ENCODE measurements around the gene GPATCH4. TPM values are rescaled to one million over a fixed set of nuclear protein-coding genes. Genes with fewer than 3 reads are reported as not detected.
"Not testable (repeated sequence)": the region's sequence is repeated elsewhere in the genome, so short reads cannot be mapped to it uniquely, and the experiment has no call there.

The GPATCH4 gene
- total RNA-seq, 1 donor from 2014 or later: 22.4 TPM

- H3K27ac ChIP-seq: no peak overlapping the region
- no peaks in the 10 kb centered on the region for H3K4me1 ChIP-seq
- TF ChIP-seq CTCF (IDR thresholded peaks at IDR 0.05): no peak
- DNase-seq (no peak), ATAC-seq (no peak)
- no peaks in the 10 kb centered on the region for H3K9me3 ChIP-seq
- no peaks in the 10 kb centered on the region for H3K27me3 ChIP-seq
- no peak overlapping the region for H3K4me3 ChIP-seq
- no peaks in the 10 kb centered on the region for H3K36me3 ChIP-seq
- intact Hi-C loops (cut with DNase I): no loop called here
These were observed 46.3 kb downstream of the GPATCH4 start for GRCh38 chr1:156554971-156555370.

- ATAC-seq (no peak), DNase-seq (no peak)
- Histone ChIP-seq H3K27me3 (no peaks in the 10 kb centered on the region), H3K4me3 (no peak overlapping the region), H3K4me1 (no peaks in the 10 kb centered on the region), H3K36me3 (no peaks in the 10 kb centered on the region), H3K9me3 (no peaks in the 10 kb centered on the region), H3K27ac (no peak overlapping the region)
- TF ChIP-seq CTCF (IDR thresholded peaks at IDR 0.05): no peak
- intact Hi-C loops (cut with DNase I): no loop called here
These were observed 47.3 kb downstream of the GPATCH4 start for GRCh38 chr1:156553860-156554485.

GRCh38 chr1:156552937-156553336 is 48.3 kb downstream of the GPATCH4 start:
- H3K9me3 ChIP-seq; intact Hi-C loops (cut with DNase I); H3K36me3 ChIP-seq; H3K4me3 ChIP-seq; H3K27ac ChIP-seq; H3K27me3 ChIP-seq; H3K4me1 ChIP-seq: not testable (repeated sequence)
- ATAC-seq: peak; percentile 74
- peak; percentile 79 for DNase-seq

GRCh38 chr1:156552518-156552917 is 48.8 kb downstream of the GPATCH4 start:
- H3K27me3 ChIP-seq: no peaks in the 10 kb centered on the region
- DNase-seq (no peak), ATAC-seq (no peak)
- intact Hi-C loops (cut with DNase I): no loop called here
- TF ChIP-seq CTCF (IDR thresholded peaks at IDR 0.05): no peak
- H3K27ac ChIP-seq: no peak overlapping the region
- H3K9me3 ChIP-seq: no peaks in the 10 kb centered on the region
- no peak overlapping the region for H3K4me3 ChIP-seq
- no peaks in the 10 kb centered on the region for H3K4me1 ChIP-seq
- no peaks in the 10 kb centered on the region for H3K36me3 ChIP-seq

- Histone ChIP-seq H3K9me3 (no peaks in the 10 kb centered on the region), H3K27ac (no peak overlapping the region), H3K27me3 (no peaks in the 10 kb centered on the region), H3K4me3 (no peak overlapping the region), H3K4me1 (no peaks in the 10 kb centered on the region), H3K36me3 (no peaks in the 10 kb centered on the region)
- no peak for ATAC-seq
- intact Hi-C loops (cut with DNase I): no loop called here
- no peak for DNase-seq
- TF ChIP-seq CTCF (IDR thresholded peaks at IDR 0.05): no peak
These were observed 49.4 kb downstream of the GPATCH4 start for GRCh38 chr1:156551869-156552268.

GRCh38 chr1:156551066-156551643 is 50.1 kb downstream of the GPATCH4 start:
- Histone ChIP-seq H3K27me3 (no peaks in the 10 kb centered on the region), H3K27ac (no peak overlapping the region), H3K36me3 (no peaks in the 10 kb centered on the region), H3K4me3 (no peak overlapping the region), H3K4me1 (no peaks in the 10 kb centered on the region), H3K9me3 (no peaks in the 10 kb centered on the region)
- intact Hi-C loops (cut with DNase I): no loop called here
- ATAC-seq: no peak
- DNase-seq: no peak
- TF ChIP-seq CTCF (IDR thresholded peaks at IDR 0.05): no peak
